Measurements from ENCODE around the gene PRDM2. TPM values are rescaled to one million over a fixed set of nuclear protein-coding genes. Genes with fewer than 3 reads are reported as not detected.
A peak's percentile ranks its signal among the peaks of the same experiment; 100 is the strongest.

The PRDM2 gene
- polyA plus RNA-seq, 3 donors = 4.1 to 22.5 (median 7.6) TPM

DNA sequence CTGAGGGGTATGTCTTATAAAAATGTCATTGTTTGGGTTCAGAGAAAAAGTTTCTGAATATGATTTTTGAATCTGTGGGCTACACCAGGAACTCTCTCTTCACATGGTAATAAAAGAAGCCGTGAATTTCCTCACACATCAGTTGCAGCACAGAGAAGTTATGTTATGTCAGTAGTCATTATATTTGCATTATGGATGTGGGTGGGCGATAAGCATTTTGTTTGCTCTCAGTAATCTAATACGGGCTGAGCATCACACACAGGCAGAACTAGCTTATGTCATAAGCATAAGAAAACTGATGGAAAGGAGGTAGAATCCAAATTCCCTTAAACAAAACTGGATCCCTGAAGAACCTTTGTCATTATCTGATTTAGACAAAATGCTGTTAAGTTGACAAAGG is 70.8 kb downstream of the PRDM2 start:
- no CpG with 5 or more reads among the region's 3 CpGs for WGBS (ENCODE audit: insufficient coverage)
- H3K4me1 Mint-ChIP-seq = peaks cover 31% of the 10 kb centered on the region

DNA sequence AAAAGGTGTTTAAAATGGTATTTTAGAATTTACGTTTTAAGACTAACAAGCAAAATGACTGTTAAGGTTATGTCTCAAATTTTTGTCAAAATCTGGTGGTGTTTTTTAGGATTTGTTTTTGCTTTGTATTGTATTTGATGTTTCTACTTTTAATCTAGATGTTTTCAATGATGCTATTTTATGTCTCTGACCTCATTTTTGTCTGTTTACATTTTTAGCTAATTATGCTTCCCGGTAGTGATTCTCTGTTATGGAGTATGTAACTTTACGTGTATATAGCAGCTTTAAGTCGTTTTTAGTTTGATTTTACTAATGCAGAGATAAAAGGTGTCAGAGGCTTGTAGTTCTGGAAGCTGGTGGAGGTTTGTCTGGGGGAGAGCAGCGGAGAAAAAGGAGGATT is 71.8 kb downstream of the PRDM2 start:
- H4K20me1 ChIP-seq (ENCODE audit: insufficient read depth, low read length) = peaks cover 100% of the 10 kb centered on the region
- peaks cover 100% of the 10 kb centered on the region for H3K79me2 ChIP-seq (ENCODE audit: insufficient read depth, low read length)
- H3K36me3 Mint-ChIP-seq = peaks cover 13 to 14% of the 10 kb centered on the region in 2 donors
- TF ChIP-seq, protein P1, sequence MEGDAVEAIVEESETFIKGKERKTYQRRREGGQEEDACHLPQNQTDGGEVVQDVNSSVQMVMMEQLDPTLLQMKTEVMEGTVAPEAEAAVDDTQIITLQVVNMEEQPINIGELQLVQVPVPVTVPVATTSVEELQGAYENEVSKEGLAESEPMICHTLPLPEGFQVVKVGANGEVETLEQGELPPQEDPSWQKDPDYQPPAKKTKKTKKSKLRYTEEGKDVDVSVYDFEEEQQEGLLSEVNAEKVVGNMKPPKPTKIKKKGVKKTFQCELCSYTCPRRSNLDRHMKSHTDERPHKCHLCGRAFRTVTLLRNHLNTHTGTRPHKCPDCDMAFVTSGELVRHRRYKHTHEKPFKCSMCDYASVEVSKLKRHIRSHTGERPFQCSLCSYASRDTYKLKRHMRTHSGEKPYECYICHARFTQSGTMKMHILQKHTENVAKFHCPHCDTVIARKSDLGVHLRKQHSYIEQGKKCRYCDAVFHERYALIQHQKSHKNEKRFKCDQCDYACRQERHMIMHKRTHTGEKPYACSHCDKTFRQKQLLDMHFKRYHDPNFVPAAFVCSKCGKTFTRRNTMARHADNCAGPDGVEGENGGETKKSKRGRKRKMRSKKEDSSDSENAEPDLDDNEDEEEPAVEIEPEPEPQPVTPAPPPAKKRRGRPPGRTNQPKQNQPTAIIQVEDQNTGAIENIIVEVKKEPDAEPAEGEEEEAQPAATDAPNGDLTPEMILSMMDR (IDR thresholded peaks at IDR 0.05) = no peak
- H2AFZ ChIP-seq (ENCODE audit: insufficient read depth, low read depth, low read length, poor library complexity, severe bottlenecking) = no peak overlapping the region
- H3K27me3 ChIP-seq (ENCODE audit: control insufficient read depth in 2 of 2, insufficient read depth in 2 of 2, low read length in 2 of 2) = no peaks in the 10 kb centered on the region
- no peaks in the 10 kb centered on the region for H3K9me3 ChIP-seq (replicated peaks in 1 of 2; ENCODE audit: control insufficient read depth in 1 of 2, insufficient read depth in 1 of 2, low read length in 2 of 2)
- H3K4me3 ChIP-seq (replicated peaks in 1 of 3; ENCODE audit: low read depth in 2 of 3, low read length in 3 of 3) = no peak overlapping the region
- peaks cover 0 to 2% (median 0%) of the 10 kb centered on the region in 3 donors for H3K27me3 Mint-ChIP-seq (ENCODE audit: low read depth in 3 of 3)
- H3K4me3 Mint-ChIP-seq = no peak overlapping the region
- H3K4me2 ChIP-seq (replicated peaks; ENCODE audit: extremely low read depth, low read length, poor library complexity, severe bottlenecking) = no peak overlapping the region
- H3K4me1 ChIP-seq (ENCODE audit: control insufficient read depth in 1 of 2, insufficient read depth in 2 of 2, low read length in 2 of 2) = peaks cover 12 to 18% of the 10 kb centered on the region in 2 donors
- peaks cover 26% of the 10 kb centered on the region for H3K4me1 Mint-ChIP-seq
- H3K27ac Mint-ChIP-seq = peak overlapping the region in 1 of 7 donors; percentile 15
- H3K9ac ChIP-seq (ENCODE audit: insufficient read depth, low read length, poor library complexity, severe bottlenecking) = no peak overlapping the region
- H3K9me3 Mint-ChIP-seq = no peaks in the 10 kb centered on the region
- peak overlapping the region in 1 of 2 donors; percentile 14 for H3K27ac ChIP-seq (ENCODE audit: low read depth in 1 of 2, low read length in 2 of 2)
- WGBS (ENCODE audit: insufficient coverage) = 100% methylated on average over 3 of the region's 5 CpGs
- intact Hi-C loops (cut with micrococcal nuclease) = no loop called here
- peaks cover 35 to 60% of the 10 kb centered on the region in 2 donors for H3K36me3 ChIP-seq (replicated peaks in 1 of 2; ENCODE audit: control insufficient read depth in 1 of 2, insufficient read depth in 2 of 2, low read length in 2 of 2)
- DNase-seq = no peak

More for the DNA sequence above, 70.8 kb downstream of the PRDM2 start:
- no peak for DNase-seq
- TF ChIP-seq, protein P1 (IDR thresholded peaks at IDR 0.05) = no peak
- H3K4me1 ChIP-seq (ENCODE audit: control insufficient read depth in 1 of 2, insufficient read depth in 2 of 2, low read length in 2 of 2) = peaks cover 12 to 18% of the 10 kb centered on the region in 2 donors
- H3K4me3 Mint-ChIP-seq = no peak overlapping the region
- no peak overlapping the region for H3K9ac ChIP-seq (ENCODE audit: insufficient read depth, low read length, poor library complexity, severe bottlenecking)
- H3K9me3 Mint-ChIP-seq = no peaks in the 10 kb centered on the region
- H2AFZ ChIP-seq (ENCODE audit: insufficient read depth, low read depth, low read length, poor library complexity, severe bottlenecking) = no peak overlapping the region
- H3K27me3 Mint-ChIP-seq (ENCODE audit: low read depth in 3 of 3) = peaks cover 0 to 2% (median 0%) of the 10 kb centered on the region in 3 donors
- H3K36me3 ChIP-seq (replicated peaks in 1 of 2; ENCODE audit: control insufficient read depth in 1 of 2, insufficient read depth in 2 of 2, low read length in 2 of 2) = peaks cover 25 to 58% of the 10 kb centered on the region in 2 donors
- peaks cover 100% of the 10 kb centered on the region for H4K20me1 ChIP-seq (ENCODE audit: insufficient read depth, low read length)
- intact Hi-C loops (cut with micrococcal nuclease) = no loop called here
- H3K27ac ChIP-seq (ENCODE audit: low read depth in 1 of 2, low read length in 2 of 2) = peak overlapping the region in 1 of 2 donors; percentile 41
- no peaks in the 10 kb centered on the region for H3K9me3 ChIP-seq (replicated peaks in 1 of 2; ENCODE audit: control insufficient read depth in 1 of 2, insufficient read depth in 1 of 2, low read length in 2 of 2)
- H3K27me3 ChIP-seq (ENCODE audit: control insufficient read depth in 2 of 2, insufficient read depth in 2 of 2, low read length in 2 of 2) = no peaks in the 10 kb centered on the region
- no peak overlapping the region for H3K4me3 ChIP-seq (replicated peaks in 1 of 3; ENCODE audit: low read depth in 2 of 3, low read length in 3 of 3)
- no peak overlapping the region for H3K4me2 ChIP-seq (replicated peaks; ENCODE audit: extremely low read depth, low read length, poor library complexity, severe bottlenecking)
- peaks cover 100% of the 10 kb centered on the region for H3K79me2 ChIP-seq (ENCODE audit: insufficient read depth, low read length)
- peak overlapping the region in 1 of 7 donors; percentile 44 for H3K27ac Mint-ChIP-seq
- peaks cover 16 to 18% of the 10 kb centered on the region in 2 donors for H3K36me3 Mint-ChIP-seq

Measured in CD14-positive monocyte (primary cell).